Measurements from ENCODE around the gene VWF.

VWF gene

GRCh38 chr12:5947006-5947405 is 177.5 kb downstream of the VWF start:
- Histone ChIP-seq H3K36me3 (ENCODE audit: insufficient read depth, low read length) (no peaks in the 10 kb centered on the region), H3K79me2 (ENCODE audit: insufficient read depth, low read length) (no peaks in the 10 kb centered on the region), H3K27ac (ENCODE audit: low read depth, low read length, poor library complexity, severe bottlenecking) (no peak overlapping the region), H3K9ac (ENCODE audit: low read length) (no peak overlapping the region), H2AFZ (ENCODE audit: low read length) (no peak overlapping the region), H3K4me1 (ENCODE audit: insufficient read depth, low read length, severe bottlenecking) (no peaks in the 10 kb centered on the region), H3K9me3 (ENCODE audit: low read length) (no peaks in the 10 kb centered on the region), H3K4me2 (ENCODE audit: low read length) (no peak overlapping the region), H4K20me1 (ENCODE audit: insufficient read depth, low read length) (no peaks in the 10 kb centered on the region), H3K27me3 (ENCODE audit: insufficient read depth, low read length) (no peaks in the 10 kb centered on the region), H3F3A (ENCODE audit: insufficient read depth, low read length) (no peaks in the 10 kb centered on the region), H3K4me3 (ENCODE audit: low read depth, low read length, poor library complexity, severe bottlenecking) (no peak overlapping the region), H3K9me2 (ENCODE audit: low read depth, low read length) (no peaks in the 10 kb centered on the region)
- TF ChIP-seq CTCF (IDR thresholded peaks at IDR 0.05; ENCODE audit: low read length) = no peak
- no peak for TF ChIP-seq EZH2 (IDR thresholded peaks at IDR 0.05; ENCODE audit: borderline replicate concordance, low read length)

- H3K9me2 ChIP-seq (ENCODE audit: low read depth, low read length) = no peaks in the 10 kb centered on the region
- no peak overlapping the region for H3K4me3 ChIP-seq (ENCODE audit: low read depth, low read length, poor library complexity, severe bottlenecking)
- H3F3A ChIP-seq (ENCODE audit: insufficient read depth, low read length) = no peaks in the 10 kb centered on the region
- H3K36me3 ChIP-seq (ENCODE audit: insufficient read depth, low read length) = no peaks in the 10 kb centered on the region
- H3K9me3 ChIP-seq (ENCODE audit: low read length) = no peaks in the 10 kb centered on the region
- no peaks in the 10 kb centered on the region for H4K20me1 ChIP-seq (ENCODE audit: insufficient read depth, low read length)
- TF ChIP-seq CTCF (IDR thresholded peaks at IDR 0.05; ENCODE audit: low read length) = no peak
- TF ChIP-seq EZH2 (IDR thresholded peaks at IDR 0.05; ENCODE audit: borderline replicate concordance, low read length) = no peak
- no peak overlapping the region for H3K9ac ChIP-seq (ENCODE audit: low read length)
- no peak overlapping the region for H3K4me2 ChIP-seq (ENCODE audit: low read length)
- H3K27me3 ChIP-seq (ENCODE audit: insufficient read depth, low read length) = no peaks in the 10 kb centered on the region
- no peaks in the 10 kb centered on the region for H3K79me2 ChIP-seq (ENCODE audit: insufficient read depth, low read length)
- H3K4me1 ChIP-seq (ENCODE audit: insufficient read depth, low read length, severe bottlenecking) = no peaks in the 10 kb centered on the region
- H3K27ac ChIP-seq (ENCODE audit: low read depth, low read length, poor library complexity, severe bottlenecking) = no peak overlapping the region
- H2AFZ ChIP-seq (ENCODE audit: low read length) = no peak overlapping the region
Observed at GRCh38 chr12:5946388-5946787, 178.1 kb downstream of the VWF start.

GRCh38 chr12:5945071-5946008 is 179.1 kb downstream of the VWF start, which contains the start of gene ANO2:
Gene ANO2 (minus strand): TSS chr12:5945259. CDS start chr12:5945217, 42 bp downstream.
- Histone ChIP-seq H3K9me2 (ENCODE audit: low read depth, low read length) (no peaks in the 10 kb centered on the region), H3K9me3 (ENCODE audit: low read length) (no peaks in the 10 kb centered on the region), H3K4me2 (ENCODE audit: low read length) (no peak within 1 kb of the TSS), H2AFZ (ENCODE audit: low read length) (no peak within 1 kb of the TSS), H3K4me3 (ENCODE audit: low read depth, low read length, poor library complexity, severe bottlenecking) (no peak within 1 kb of the TSS), H3K27me3 (ENCODE audit: insufficient read depth, low read length) (no peaks in the 10 kb centered on the region), H4K20me1 (ENCODE audit: insufficient read depth, low read length) (no peaks in the 10 kb centered on the region), H3K9ac (ENCODE audit: low read length) (no peak within 1 kb of the TSS), H3K79me2 (ENCODE audit: insufficient read depth, low read length) (no peaks in the 10 kb centered on the region), H3K4me1 (ENCODE audit: insufficient read depth, low read length, severe bottlenecking) (no peaks in the 10 kb centered on the region), H3K36me3 (ENCODE audit: insufficient read depth, low read length) (no peaks in the 10 kb centered on the region), H3K27ac (ENCODE audit: low read depth, low read length, poor library complexity, severe bottlenecking) (no peak within 1 kb of the TSS), H3F3A (ENCODE audit: insufficient read depth, low read length) (no peaks in the 10 kb centered on the region)
- no peak for TF ChIP-seq EZH2 (IDR thresholded peaks at IDR 0.05; ENCODE audit: borderline replicate concordance, low read length)
- TF ChIP-seq CTCF (IDR thresholded peaks at IDR 0.05; ENCODE audit: low read length) = no peak

Data from OCI-LY1 (cell line).